ENCODE data around the gene ADGRD2. TPM values are rescaled to one million over a fixed set of nuclear protein-coding genes. Genes with fewer than 3 reads are reported as not detected.
A peak's percentile ranks its signal among the peaks of the same experiment; 100 is the strongest.

ADGRD2 gene
- total and polyA plus RNA-seq, 9 of the 15 experiments (the other 6 are each of a cell fraction or from before 2014, with no cell fraction given) = not detected

DNA sequence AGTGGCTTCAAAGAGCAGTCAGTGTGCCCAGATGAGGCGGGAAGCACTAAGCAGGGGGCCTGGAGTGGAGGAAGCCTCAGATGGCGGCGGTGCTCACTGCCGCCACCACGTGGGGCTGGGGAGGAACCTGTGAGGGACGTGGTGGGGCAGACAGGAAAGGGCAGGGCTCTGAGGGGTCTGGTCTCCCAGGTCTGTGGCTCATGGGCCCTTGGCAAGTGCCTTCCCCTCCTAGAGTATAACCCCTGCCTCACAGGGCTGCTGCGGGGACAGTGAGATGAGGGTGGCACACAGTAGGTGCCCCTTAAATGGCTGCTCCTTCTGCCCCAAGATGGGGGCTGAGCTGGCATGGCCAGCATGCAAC, 30.4 kb downstream of the ADGRD2 start (continued):
- TF ChIP-seq BRCA1 (IDR thresholded peaks at IDR 0.05) (no peak), BRCA1 (CRISPR knock-in tag; IDR thresholded peaks at IDR 0.05) (no peak), MED1 (CRISPR knock-in tag; IDR thresholded peaks at IDR 0.05; ENCODE audit: borderline replicate concordance) (no peak), SMAD1 (IDR thresholded peaks at IDR 0.05; ENCODE audit: low read depth, low read length, partially characterized antibody) (no peak), CREM (IDR thresholded peaks at IDR 0.05; ENCODE audit: low read depth) (no peak), MEF2A (IDR thresholded peaks at IDR 0.05; ENCODE audit: control insufficient read depth, low read depth, low read length) (no peak), BRD4 (IDR thresholded peaks at IDR 0.05) (no peak), HDGF (IDR thresholded peaks at IDR 0.05) (no peak), ZNF134 (CRISPR knock-in tag; conservative IDR thresholded peaks at IDR 0.05) (no peak), DACH1 (IDR thresholded peaks at IDR 0.05; ENCODE audit: partially characterized antibody) (no peak), NCOA4 (IDR thresholded peaks at IDR 0.05; ENCODE audit: partially characterized antibody) (no peak), GABPB2 (CRISPR knock-in tag; conservative IDR thresholded peaks at IDR 0.05) (no peak), ZBTB7A (IDR thresholded peaks at IDR 0.05; ENCODE audit: borderline replicate concordance, control insufficient read depth, low read depth, low read length) (peak; percentile 39; the same call in 1 of the 2 replicates), CTBP1 (IDR thresholded peaks at IDR 0.05; ENCODE audit: borderline replicate concordance) (0 out of 2 replicates have a peak, but pooled peaks have one; percentile 8)
- TF ChIP-seq, protein P1, sequence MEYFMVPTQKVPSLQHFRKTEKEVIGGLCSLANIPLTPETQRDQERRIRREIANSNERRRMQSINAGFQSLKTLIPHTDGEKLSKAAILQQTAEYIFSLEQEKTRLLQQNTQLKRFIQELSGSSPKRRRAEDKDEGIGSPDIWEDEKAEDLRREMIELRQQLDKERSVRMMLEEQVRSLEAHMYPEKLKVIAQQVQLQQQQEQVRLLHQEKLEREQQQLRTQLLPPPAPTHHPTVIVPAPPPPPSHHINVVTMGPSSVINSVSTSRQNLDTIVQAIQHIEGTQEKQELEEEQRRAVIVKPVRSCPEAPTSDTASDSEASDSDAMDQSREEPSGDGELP (CRISPR knock-in tag; IDR thresholded peaks at IDR 0.05; ENCODE audit: borderline replicate concordance) = peak; percentile 32; the same call in 1 of the 2 replicates
- TF ChIP-seq, protein P2, sequence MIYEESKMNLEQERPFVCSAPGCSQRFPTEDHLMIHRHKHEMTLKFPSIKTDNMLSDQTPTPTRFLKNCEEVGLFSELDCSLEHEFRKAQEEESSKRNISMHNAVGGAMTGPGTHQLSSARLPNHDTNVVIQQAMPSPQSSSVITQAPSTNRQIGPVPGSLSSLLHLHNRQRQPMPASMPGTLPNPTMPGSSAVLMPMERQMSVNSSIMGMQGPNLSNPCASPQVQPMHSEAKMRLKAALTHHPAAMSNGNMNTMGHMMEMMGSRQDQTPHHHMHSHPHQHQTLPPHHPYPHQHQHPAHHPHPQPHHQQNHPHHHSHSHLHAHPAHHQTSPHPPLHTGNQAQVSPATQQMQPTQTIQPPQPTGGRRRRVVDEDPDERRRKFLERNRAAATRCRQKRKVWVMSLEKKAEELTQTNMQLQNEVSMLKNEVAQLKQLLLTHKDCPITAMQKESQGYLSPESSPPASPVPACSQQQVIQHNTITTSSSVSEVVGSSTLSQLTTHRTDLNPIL (CRISPR knock-in tag; IDR thresholded peaks at IDR 0.05) = no peak
- TF ChIP-seq, protein P3, sequence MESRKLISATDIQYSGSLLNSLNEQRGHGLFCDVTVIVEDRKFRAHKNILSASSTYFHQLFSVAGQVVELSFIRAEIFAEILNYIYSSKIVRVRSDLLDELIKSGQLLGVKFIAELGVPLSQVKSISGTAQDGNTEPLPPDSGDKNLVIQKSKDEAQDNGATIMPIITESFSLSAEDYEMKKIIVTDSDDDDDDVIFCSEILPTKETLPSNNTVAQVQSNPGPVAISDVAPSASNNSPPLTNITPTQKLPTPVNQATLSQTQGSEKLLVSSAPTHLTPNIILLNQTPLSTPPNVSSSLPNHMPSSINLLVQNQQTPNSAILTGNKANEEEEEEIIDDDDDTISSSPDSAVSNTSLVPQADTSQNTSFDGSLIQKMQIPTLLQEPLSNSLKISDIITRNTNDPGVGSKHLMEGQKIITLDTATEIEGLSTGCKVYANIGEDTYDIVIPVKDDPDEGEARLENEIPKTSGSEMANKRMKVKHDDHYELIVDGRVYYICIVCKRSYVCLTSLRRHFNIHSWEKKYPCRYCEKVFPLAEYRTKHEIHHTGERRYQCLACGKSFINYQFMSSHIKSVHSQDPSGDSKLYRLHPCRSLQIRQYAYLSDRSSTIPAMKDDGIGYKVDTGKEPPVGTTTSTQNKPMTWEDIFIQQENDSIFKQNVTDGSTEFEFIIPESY (CRISPR knock-in tag; IDR thresholded peaks at IDR 0.05) = no peak

Measured in K562 (cell line).